HEK293 (cell line): ENCODE results near the gene PTPN6.

ENCODE experiments used
- CTCF ChIA-PET: fragments of 350-600 bp; formaldehyde crosslinking; extraction: SDS; loops from one replicate; lab custom pipeline; 2021; ENCODE audit warnings: antibody characterized with exemption; lab: Yijun Ruan, JAX
- POLR2A ChIA-PET: fragments of 300-600 bp; formaldehyde crosslinking; extraction: SDS; loops from one replicate; lab custom pipeline; 2020; ENCODE audit warnings: antibody characterized with exemption, inconsistent platforms; lab: Yijun Ruan, JAX
- H3K27ac ChIP-seq: fragments of 200-500 bp; sonication (Bioruptor generic); 2 replicates; pipeline ENCODE4 v1.5.1; 2014; ENCODE audit warnings: low read depth, low read length, control low read depth, inconsistent platforms; ENCODE audit errors: extremely low read depth
- H3K36me3 ChIP-seq, 2 experiments: fragments of 200-500 bp in 1 of 2; sonication (Bioruptor generic) in 1 of 2; 1 replicate in 1 of 2; 2 replicates in 1 of 2; pipeline ENCODE4 v1.5.1; 2014 to 2017; ENCODE audit warnings: inconsistent platforms in 2 of 2, low read length in 2 of 2; ENCODE audit not compliant: control insufficient read depth in 2 of 2, insufficient read depth in 1 of 2
- H3K4me1 ChIP-seq: fragments of 200-500 bp; sonication (Bioruptor generic); 2 replicates; pipeline ENCODE4 v1.5.1; 2014; ENCODE audit warnings: mild to moderate bottlenecking, low read length, inconsistent platforms; ENCODE audit not compliant: control insufficient read depth, insufficient read depth
- H3K4me3 ChIP-seq: 2 replicates; pipeline ENCODE4 v1.5.1; 2011; ENCODE audit warnings: low read depth, mild to moderate bottlenecking, control low read depth, low read length, moderate library complexity
- H3K9me3 ChIP-seq: fragments of 200-500 bp; sonication (Bioruptor generic); 2 replicates; pipeline ENCODE4 v1.5.1; 2014; ENCODE audit warnings: low read depth, low read length, inconsistent platforms; ENCODE audit not compliant: control insufficient read depth, insufficient read depth
- BCL6B ChIP-seq: fragments of 450-650 bp; formaldehyde crosslinking; IDR thresholded peaks from 2 replicates; pipeline ENCODE4 v1.5.1; 2017; ENCODE audit warnings: missing biosample characterization, missing genetic modification characterization
- GFI1B ChIP-seq: fragments of 450-650 bp; formaldehyde crosslinking; IDR thresholded peaks from 2 replicates; pipeline ENCODE4 v1.5.1; 2016; ENCODE audit warnings: missing biosample characterization, missing genetic modification characterization
- MYNN ChIP-seq: fragments of 450-650 bp; formaldehyde crosslinking; IDR thresholded peaks from 2 replicates; pipeline ENCODE4 v1.5.1; 2016; ENCODE audit warnings: missing biosample characterization, missing genetic modification characterization, borderline replicate concordance
- PRDM2 ChIP-seq: fragments of 450-650 bp; formaldehyde crosslinking; IDR thresholded peaks from 2 replicates; pipeline ENCODE4 v1.5.1; 2016; ENCODE audit warnings: missing biosample characterization, missing genetic modification characterization, borderline replicate concordance
- SCRT1 ChIP-seq: fragments of 450-650 bp; formaldehyde crosslinking; IDR thresholded peaks from 2 replicates; pipeline ENCODE4 v1.5.1; 2016; ENCODE audit warnings: missing biosample characterization, missing genetic modification characterization, borderline replicate concordance
- YY1 ChIP-seq: fragments of 450-650 bp; formaldehyde crosslinking; IDR thresholded peaks from 2 replicates; pipeline ENCODE4 v1.5.1; 2018; ENCODE audit warnings: missing biosample characterization, missing genetic modification characterization
- ZBTB21 ChIP-seq: fragments of 450-650 bp; formaldehyde crosslinking; IDR thresholded peaks from 2 replicates; pipeline ENCODE4 v1.5.1; 2017; ENCODE audit warnings: missing biosample characterization, missing genetic modification characterization
- ZBTB48 ChIP-seq: fragments of 450-650 bp; formaldehyde crosslinking; IDR thresholded peaks from 2 replicates; pipeline ENCODE4 v1.5.1; 2016; ENCODE audit warnings: missing biosample characterization, missing genetic modification characterization
- ZFP41 ChIP-seq: fragments of 450-650 bp; formaldehyde crosslinking; IDR thresholded peaks from 2 replicates; pipeline ENCODE4 v1.5.1; 2016; ENCODE audit warnings: missing biosample characterization, missing genetic modification characterization, borderline replicate concordance
- ZNF157 ChIP-seq: fragments of 450-650 bp; formaldehyde crosslinking; IDR thresholded peaks from 2 replicates; pipeline ENCODE4 v1.5.1; 2016; ENCODE audit warnings: missing biosample characterization, missing genetic modification characterization
- ZNF18 ChIP-seq: fragments of 450-650 bp; formaldehyde crosslinking; IDR thresholded peaks from 2 replicates; pipeline ENCODE4 v1.5.1; 2016; ENCODE audit warnings: missing biosample characterization, missing genetic modification characterization
- ZNF26 ChIP-seq: fragments of 450-650 bp; formaldehyde crosslinking; IDR thresholded peaks from 2 replicates; pipeline ENCODE4 v1.5.1; 2016; ENCODE audit warnings: missing biosample characterization, missing genetic modification characterization
- ZNF311 ChIP-seq: fragments of 450-650 bp; formaldehyde crosslinking; IDR thresholded peaks from 2 replicates; pipeline ENCODE4 v1.5.1; 2017; ENCODE audit warnings: missing biosample characterization, missing genetic modification characterization, borderline replicate concordance
- ZNF350 ChIP-seq: fragments of 450-650 bp; formaldehyde crosslinking; IDR thresholded peaks from 2 replicates; pipeline ENCODE4 v1.5.0; 2017; ENCODE audit warnings: missing biosample characterization, mild to moderate bottlenecking, missing genetic modification characterization
- ZNF555 ChIP-seq: fragments of 450-650 bp; formaldehyde crosslinking; conservative IDR thresholded peaks from 2 replicates; pipeline ENCODE4 v1.5.1; 2017; ENCODE audit warnings: missing biosample characterization, mild to moderate bottlenecking, missing genetic modification characterization, inconsistent platforms
- ZNF561 ChIP-seq: fragments of 450-650 bp; IDR thresholded peaks from 2 replicates; pipeline ENCODE4 v1.5.1; 2018; ENCODE audit warnings: missing biosample characterization, missing genetic modification characterization, borderline replicate concordance
- ZNF626 ChIP-seq: fragments of 450-650 bp; sonication (Bioruptor Pico); formaldehyde crosslinking; IDR thresholded peaks from 2 replicates; pipeline ENCODE4 v1.5.1; 2018; ENCODE audit warnings: missing biosample characterization, missing genetic modification characterization, inconsistent platforms
- ZNF654 ChIP-seq: fragments of 450-650 bp; formaldehyde crosslinking; IDR thresholded peaks from 2 replicates; pipeline ENCODE4 v1.5.1; 2016; ENCODE audit warnings: low read depth, missing biosample characterization, missing genetic modification characterization
- ZNF701 ChIP-seq: fragments of 450-650 bp; formaldehyde crosslinking; IDR thresholded peaks from 2 replicates; pipeline ENCODE4 v1.5.1; 2016; ENCODE audit warnings: missing biosample characterization, missing genetic modification characterization
- ZNF707 ChIP-seq: fragments of 450-650 bp; formaldehyde crosslinking; IDR thresholded peaks from 2 replicates; pipeline ENCODE4 v1.5.1; 2016; ENCODE audit warnings: missing biosample characterization, missing genetic modification characterization
- TF ChIP-seq, protein P1 (sequence below): fragments of 450-650 bp; formaldehyde crosslinking; IDR thresholded peaks from 2 replicates; pipeline ENCODE4 v1.5.1; 2016; ENCODE audit warnings: missing biosample characterization, missing genetic modification characterization

PTPN6 gene

GRCh38 chr12:6953442-6954315 lies 2.5 kb downstream of the PTPN6 start (continued):
- TF ChIP-seq ZNF561 (tag by site-specific recombination) (no peak), ZBTB21 (tag by site-specific recombination) (0 out of 2 replicates have a peak, but pooled peaks have one; percentile 55), ZNF311 (tag by site-specific recombination) (no peak)
- TF ChIP-seq, protein P1, sequence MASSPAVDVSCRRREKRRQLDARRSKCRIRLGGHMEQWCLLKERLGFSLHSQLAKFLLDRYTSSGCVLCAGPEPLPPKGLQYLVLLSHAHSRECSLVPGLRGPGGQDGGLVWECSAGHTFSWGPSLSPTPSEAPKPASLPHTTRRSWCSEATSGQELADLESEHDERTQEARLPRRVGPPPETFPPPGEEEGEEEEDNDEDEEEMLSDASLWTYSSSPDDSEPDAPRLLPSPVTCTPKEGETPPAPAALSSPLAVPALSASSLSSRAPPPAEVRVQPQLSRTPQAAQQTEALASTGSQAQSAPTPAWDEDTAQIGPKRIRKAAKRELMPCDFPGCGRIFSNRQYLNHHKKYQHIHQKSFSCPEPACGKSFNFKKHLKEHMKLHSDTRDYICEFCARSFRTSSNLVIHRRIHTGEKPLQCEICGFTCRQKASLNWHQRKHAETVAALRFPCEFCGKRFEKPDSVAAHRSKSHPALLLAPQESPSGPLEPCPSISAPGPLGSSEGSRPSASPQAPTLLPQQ (tag by site-specific recombination) = no peak

DNA sequence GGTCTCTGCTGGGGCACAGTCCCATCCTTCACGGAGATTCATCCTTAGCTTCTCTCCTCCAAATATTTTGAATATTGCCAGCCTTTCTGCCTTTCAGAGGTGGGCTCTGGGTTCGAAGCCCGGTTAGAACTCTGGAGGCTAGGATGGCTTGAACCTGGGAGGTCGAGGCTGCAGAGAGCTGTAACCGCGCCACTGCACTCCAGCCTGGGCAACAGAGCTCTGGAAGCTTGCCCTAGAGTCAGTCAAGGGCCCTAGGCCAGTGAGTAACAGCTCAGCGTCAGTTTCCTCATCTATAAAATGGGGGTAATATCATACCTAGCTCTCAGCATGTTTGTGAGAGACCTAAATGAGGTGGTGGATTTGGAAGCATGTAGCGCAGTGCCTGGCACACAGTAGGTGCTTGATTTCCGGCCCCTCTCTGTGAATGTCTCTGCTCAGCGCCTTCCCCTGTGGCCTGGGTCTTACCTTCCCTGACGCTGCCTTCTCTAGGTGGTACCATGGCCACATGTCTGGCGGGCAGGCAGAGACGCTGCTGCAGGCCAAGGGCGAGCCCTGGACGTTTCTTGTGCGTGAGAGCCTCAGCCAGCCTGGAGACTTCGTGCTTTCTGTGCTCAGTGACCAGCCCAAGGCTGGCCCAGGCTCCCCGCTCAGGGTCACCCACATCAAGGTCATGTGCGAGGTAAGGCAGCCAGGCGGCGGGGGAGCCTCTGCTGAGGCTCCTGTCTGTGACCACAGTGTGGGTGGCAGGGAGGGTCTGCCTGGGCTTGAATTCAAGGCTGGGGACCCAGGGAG lies 3.4 kb downstream of the PTPN6 start:
- TF ChIP-seq ZBTB48 = no peak
- TF ChIP-seq MYNN = no peak
- TF ChIP-seq SCRT1 (tag by site-specific recombination) = no peak
- no peak for TF ChIP-seq ZNF350
- no peak for TF ChIP-seq YY1 (tag by site-specific recombination)
- no peak for TF ChIP-seq ZNF701 (tag by site-specific recombination)
- TF ChIP-seq ZNF555 (tag by site-specific recombination) = no peak
- TF ChIP-seq ZNF654 (tag by site-specific recombination) = no peak
- no peak for TF ChIP-seq ZNF26 (tag by site-specific recombination)
- TF ChIP-seq ZNF707 (tag by site-specific recombination) = no peak
- TF ChIP-seq BCL6B (tag by site-specific recombination) = no peak
- TF ChIP-seq ZNF157 (tag by site-specific recombination) = no peak
- no peak for TF ChIP-seq ZNF18 (tag by site-specific recombination)
- no peak for TF ChIP-seq GFI1B (tag by site-specific recombination)
- no peak for TF ChIP-seq ZNF626 (tag by site-specific recombination)
- no peak for TF ChIP-seq ZFP41 (tag by site-specific recombination)
- no peak for TF ChIP-seq ZNF311 (tag by site-specific recombination)
- no peak for TF ChIP-seq PRDM2
- no peaks in the 10 kb centered on the region for H3K36me3 ChIP-seq
- no peaks in the 10 kb centered on the region for H3K9me3 ChIP-seq
- CTCF ChIA-PET = interaction anchor here (0.6 to 1.5 kb wide), 3 partner anchors 10 to 159 kb away, joined by 3 to 8 read pairs (median 5); no protein-coding TSS in a partner anchor
- no peaks in the 10 kb centered on the region for H3K4me1 ChIP-seq
- H3K4me3 ChIP-seq = no peak overlapping the region
- no peak overlapping the region for H3K27ac ChIP-seq
- POLR2A ChIA-PET = interaction anchor here (1.3 kb wide), 1 partner anchor 10 kb away, joined by 4 read pairs; the partner anchor contains the start of gene C12orf57
